NCI-H82 treated with DMSO at 0.1 percent for 48 hours (cell line): ENCODE data around the gene NRXN3.
A peak's percentile ranks its signal among the peaks of the same experiment; 100 is the strongest.

Experiments used
- DNase-seq: peaks from one replicate; lab custom pipeline; 2025; ENCODE audit not compliant: unreplicated experiment; lab: John Stamatoyannopoulos, UW

NRXN3 gene

DNA sequence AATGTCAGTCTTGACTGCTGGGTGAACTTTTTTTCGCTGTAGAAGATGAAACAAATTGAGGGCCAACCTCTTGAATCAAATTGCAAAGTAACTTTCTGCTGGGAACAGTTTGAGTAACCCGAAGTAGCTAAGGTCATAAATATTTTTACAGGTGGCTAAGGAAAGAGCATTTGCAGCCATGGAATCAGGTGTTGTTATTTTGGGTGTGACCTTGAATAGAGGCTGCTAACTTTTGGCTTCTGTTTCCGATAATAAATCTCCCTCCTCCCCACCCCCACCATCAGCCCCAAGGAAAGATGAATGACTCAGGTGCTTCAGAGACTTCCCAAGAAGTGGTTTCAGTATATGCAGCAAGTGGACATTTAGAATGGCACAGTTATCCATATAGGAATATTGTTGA lies 1469.4 kb downstream of the NRXN3 start:
- no peak for DNase-seq

DNA sequence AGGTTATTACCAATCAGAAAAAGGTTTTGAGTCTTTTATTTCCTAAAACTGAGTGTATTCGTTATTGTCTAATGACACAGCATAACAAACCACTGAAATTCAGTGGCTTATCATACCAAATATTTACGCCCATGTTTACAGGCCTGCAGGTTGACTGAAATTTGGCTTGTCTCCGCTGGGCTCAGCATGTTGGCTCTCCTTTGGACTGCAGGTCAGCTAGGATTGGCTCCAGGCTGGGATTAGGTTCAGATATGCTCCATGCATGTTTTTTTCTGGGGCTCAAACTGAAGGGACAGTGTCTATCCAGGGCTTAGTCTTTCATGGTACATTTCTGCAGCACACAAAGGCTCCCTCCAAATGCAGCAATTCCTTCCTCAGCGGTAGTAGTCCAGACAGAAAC lies 1471.2 kb downstream of the NRXN3 start:
- no peak for DNase-seq

DNA sequence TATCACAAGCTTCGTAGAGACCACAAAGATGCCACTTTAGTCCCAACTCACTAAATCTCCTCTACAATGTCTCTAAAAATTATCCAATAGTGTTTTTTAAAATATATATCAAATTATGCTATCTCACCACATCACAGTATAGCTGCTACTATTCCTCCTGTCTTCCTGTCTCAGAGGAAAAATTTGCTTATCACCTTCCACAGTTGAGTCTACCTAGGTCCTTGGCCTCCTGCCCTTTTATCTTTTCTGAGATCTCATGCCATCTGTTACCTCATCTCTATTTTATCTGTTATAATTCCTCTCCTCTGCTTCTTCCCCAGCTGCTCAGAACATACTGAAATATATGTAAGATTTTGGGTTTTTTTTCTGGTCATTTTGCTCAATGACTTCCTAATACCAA lies 1473.0 kb downstream of the NRXN3 start:
- DNase-seq: no peak

DNA sequence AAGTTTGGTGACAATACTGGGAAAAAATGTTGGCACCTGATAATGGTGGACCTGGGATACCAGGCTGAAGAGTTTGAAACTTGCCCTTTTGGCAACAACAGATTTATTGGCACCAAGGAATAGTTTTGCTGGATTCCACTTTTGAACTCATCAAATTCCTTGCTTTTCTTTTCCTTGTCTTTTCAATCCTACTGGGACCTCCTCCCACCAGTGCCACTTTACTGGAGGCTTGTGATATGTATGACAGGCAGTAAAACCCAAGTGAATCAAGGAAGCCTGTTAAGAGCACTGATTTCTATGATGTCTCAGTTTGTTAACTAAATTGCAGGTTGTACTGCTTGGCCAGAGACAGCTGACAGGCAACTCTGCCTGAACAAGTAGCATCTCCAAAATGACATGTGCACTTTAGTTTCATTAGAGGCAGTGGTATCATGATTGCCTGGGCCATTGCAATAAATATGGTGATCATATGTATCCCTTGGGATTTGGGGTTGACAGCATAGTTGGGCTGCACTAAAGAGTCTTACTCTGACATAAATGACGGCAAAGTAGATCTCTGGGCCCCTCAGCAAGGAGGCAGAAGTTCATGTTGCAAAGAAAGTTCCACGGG lies 1475.7 kb downstream of the NRXN3 start:
- DNase-seq: no peak

DNA sequence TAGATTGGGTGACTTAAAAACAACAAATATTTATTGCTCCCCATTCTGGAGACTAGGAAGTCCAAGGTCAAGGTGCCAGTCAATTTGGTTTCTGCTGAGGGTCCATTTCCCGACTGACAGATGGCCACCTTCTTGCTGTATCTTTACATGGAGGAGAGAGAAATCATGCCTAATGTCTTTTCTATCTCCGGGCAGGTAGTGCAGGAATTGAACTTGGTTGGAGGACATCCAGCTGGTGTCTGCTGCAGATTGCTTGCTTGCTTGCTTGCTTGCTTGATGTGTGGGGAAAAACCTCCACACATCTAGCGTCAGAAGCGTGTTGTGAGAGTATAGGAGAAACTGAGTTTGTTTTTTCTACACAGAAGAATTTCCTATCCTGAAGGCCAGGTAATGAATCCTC lies 1479.7 kb downstream of the NRXN3 start:
- DNase-seq: no peak

DNA sequence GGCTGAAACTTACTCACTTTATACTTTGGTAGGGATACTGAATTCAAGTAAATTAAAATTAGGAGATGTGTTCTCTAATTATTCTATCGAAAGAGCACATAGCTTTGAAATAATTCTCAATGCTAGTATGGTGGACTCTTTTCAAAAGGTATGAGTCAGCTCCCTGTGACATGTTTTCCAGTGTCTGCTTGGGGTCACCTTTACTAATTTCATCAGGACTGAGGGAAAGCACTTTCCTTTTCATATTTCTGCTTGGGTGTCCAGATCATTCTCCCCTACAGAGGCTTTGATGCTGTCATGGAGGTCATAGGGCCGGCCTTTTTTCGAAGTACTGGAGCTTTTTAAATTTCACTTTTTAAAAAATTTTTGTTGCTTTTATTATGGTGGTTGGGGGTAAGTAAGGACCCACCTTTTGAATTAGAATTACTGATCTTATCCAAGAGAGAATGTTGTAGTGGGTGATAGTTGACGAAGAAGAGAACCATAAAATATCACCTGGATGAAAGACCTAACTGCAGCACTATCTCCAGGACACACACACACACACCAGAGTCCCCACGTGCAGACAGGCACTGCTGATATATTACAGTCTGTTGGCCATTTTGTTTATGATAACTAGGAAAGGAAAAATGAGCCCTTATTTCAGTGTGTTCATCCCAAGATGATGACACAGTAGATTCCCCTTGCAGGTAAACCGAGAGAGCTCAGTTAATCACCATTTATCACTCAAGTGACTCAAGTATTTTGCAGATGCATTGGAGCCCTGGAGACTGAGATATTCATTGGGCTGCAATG lies 1482.5 kb downstream of the NRXN3 start:
- no peak for DNase-seq

DNA sequence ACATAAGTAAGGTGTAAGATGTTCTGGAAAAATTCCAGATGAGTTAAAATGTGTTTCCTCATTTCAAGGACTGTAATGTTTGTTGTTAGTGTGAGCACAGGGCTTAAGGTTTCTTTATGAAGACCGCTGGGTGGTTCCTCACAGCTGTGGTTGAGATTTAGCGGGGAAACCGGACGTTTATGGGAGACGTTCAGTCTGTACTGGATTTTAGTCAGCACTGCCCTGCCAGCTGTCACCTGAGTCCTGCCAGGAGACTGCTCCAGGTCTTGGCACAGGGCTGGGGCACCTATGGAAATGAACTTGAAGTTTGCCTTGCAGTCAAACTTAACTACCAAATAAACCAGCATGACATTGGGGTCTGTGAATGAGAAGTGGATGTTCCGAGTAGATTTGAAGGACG lies 1485.9 kb downstream of the NRXN3 start:
- DNase-seq: peak; percentile 39

DNA sequence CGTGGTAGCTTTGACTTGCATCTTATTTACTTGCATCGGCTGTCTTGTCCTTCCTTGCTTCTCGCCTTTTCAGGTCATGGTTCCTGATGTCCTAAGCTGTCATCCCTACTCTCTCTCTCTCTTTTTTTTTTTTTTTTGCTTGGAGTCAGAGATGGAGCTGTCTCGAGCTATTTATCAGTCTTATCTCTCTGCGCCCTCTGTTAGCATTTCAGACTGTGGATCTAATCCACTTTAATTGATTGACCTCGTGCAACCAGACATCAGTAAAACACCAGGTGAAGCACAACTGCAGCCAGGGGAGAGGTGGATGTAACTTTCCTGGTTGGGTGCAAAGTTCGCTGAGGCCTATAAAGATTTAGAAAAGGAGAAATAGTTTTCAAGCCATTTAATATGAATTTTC lies 1486.3 kb downstream of the NRXN3 start:
- peak; percentile 43 for DNase-seq

DNA sequence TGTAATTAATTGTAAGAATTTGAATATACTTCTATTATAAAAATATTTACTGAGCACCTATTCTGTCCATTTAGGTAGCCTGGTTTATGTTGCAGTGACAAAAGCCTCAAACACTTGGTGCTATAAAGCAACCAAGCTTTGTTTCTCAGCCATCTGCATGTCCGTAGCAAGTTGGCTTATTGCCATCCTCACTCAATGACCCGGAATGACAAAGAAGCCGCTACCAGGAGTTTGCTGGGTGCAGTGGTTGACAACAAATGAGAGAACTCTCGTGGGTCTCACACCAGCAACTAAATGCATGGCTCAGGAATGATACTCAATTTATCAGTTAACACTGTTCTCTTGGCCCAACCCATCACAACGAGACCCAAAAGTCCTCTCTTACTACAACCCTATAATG lies 1488.0 kb downstream of the NRXN3 start:
- DNase-seq: no peak

DNA sequence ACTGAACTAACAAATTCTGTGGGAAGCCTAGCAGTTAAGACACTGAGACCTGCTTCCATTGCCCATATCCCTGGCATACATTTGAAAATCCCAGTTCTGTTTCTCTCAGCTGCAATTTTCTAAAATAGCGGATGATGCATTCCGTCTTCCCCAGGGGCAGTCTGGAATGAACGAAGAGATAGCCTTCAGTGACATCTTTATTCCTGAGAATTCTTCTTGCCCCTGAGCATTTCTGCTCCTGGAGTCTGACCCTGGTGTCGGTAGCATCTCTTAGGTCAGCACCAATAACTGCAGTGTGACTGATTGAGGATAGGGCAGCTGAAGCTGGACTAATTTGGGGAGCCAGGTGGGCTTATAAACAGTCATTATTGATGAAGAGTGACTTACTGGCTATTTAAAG lies 1488.6 kb downstream of the NRXN3 start:
- no peak for DNase-seq

DNA sequence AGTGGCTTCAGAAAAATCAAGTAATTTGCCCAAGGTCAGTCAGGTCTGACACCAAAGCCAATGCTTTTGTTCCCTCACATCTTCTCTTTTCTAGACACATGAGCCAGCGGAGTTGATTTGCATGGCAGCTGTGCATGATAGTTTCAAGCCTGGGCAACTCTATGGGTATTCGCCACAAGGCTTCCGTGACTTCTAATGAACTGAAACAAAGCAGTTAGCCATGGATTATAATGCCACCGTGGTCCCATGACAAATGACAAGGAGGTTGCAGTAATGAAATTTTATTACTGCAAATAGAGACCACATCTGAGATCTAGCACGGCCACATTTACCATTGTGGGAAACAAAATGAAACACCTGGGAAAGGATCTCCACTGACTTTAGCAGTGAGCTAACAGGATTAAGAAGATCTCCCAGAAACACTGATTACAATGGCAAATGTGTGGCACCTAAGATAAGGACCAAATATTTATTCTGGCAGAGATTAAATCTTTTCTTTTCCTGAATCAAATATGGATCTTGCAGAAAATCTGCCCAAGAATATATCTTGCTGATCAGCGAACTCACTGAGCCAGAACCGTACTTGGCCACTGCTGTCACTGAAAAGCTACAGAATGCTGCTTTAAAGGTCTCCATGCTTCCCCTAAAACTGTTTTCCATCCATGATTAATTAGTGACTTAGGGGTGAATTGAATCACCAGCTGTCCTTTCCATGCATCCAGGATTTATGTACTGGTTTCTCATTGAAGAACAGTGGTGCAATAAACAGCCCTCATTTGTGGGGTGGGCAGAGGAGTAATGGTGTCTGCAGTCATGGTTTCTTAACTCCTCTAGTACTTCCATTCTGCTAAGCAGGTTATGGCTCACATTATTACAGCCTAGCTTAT lies 1490.1 kb downstream of the NRXN3 start:
- peak; percentile 56 for DNase-seq

DNA sequence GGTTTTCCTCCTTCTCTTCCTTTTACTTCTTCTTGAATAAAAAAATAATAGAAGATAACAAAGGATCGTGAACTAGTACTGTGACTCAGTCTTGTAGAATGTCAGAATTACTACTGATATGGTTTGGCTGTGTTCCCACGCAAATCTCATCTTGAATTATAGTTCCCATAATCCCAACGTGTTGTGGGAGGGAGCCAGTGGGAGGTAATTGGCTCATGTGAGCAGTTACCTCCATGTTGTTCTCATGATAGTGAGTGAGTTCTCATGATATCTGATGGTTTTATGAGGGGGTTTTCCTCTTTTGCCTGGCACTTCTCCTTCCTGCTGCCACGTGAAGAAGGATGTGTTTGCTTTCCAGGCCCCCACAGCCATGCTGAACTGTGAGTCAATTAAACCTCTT lies 1491.6 kb downstream of the NRXN3 start:
- no peak for DNase-seq

DNA sequence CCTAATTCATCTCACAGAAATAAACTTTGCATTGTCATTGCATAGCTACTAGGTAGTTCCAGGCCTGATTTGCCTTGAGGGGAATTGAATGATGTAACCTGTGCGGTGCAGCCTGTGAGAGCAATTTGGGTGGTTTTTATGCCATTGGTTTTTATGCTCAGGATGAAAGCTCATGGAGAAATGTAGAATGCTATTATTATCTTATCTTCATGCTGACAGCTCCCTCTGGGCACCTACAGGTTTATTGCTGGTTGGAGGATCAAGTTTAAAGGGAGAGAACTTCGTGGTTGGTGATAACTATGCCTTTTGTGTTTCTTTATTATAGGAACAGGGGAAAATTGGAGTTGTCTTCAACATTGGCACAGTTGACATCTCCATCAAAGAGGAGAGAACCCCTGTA lies 1493.3 kb downstream of the NRXN3 start:
- no peak for DNase-seq

DNA sequence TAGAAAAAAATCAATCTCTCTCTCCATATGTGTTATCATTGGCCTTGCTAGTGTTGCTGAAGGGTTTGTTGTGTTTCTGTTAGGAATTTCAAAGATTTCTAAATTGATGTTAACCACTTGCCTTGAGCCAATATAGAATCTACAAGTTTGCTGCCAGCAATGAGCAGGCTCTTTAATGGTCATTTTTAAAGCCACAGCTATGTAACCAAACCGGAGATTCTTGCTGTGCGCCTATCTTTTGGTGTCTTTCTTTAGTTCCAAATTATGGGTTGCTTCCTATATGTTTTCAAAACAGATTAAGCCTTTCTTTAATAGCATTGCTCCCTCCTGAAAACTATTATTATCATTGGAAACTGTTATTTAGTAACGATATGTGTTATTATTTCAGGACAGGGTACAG lies 1495.4 kb downstream of the NRXN3 start:
- DNase-seq: no peak

DNA sequence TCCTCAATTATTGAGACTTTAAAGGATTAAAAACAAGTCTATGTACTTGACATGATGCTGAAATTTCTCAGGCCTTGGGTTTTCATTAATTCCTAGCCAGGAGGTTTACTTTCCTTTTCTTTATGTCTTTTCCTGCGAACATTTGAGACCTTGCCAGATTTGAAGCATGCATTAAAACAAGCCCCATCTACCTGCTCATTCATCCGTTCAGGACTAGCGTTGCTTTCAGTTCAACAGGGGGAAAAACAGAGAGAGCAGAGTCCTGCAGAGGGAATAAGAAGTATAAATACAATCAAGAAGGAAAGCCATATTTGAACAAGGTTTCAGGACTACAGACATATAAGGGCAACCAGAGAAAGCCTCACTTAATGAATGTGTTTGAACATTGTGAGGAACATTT lies 1498.8 kb downstream of the NRXN3 start:
- DNase-seq: no peak

DNA sequence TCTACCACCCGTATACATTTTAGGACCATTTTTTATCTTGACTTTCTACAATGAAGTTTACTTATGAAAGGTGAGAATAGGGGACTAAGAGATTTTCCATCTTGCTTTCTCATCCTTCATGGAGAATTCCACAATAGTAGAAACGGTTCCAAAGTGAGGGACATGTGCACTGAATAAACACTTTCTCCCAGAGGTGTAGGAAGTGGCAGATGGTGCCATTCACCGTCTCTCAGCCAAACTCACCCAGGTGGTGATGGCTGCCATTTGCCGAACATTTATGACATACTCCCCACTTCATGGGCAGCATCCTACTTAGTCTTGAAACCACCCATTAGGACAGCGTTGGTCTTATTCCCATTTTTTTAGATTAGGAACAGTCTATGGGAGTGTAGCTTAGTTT lies 1500.6 kb downstream of the NRXN3 start:
- no peak for DNase-seq

DNA sequence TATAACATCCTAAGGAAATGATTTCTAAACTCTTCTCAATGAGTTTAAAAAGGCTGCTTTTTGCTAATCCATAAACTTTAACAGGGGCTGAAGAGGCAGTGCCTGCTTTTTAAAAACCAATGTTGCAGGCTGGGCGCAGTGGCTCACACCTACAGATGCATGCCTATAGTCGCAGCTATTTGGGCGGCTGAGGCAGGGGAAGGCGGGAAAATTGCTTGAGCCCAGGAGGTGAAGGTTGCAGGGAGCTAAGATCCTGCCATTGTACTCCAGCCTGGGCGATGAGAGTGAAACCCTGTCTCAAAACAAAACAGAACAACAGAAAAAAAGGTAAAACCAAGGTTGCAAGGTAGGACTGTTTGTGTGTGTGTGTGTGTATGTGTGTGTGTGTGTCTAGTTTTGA lies 1509.9 kb downstream of the NRXN3 start:
- no peak for DNase-seq

DNA sequence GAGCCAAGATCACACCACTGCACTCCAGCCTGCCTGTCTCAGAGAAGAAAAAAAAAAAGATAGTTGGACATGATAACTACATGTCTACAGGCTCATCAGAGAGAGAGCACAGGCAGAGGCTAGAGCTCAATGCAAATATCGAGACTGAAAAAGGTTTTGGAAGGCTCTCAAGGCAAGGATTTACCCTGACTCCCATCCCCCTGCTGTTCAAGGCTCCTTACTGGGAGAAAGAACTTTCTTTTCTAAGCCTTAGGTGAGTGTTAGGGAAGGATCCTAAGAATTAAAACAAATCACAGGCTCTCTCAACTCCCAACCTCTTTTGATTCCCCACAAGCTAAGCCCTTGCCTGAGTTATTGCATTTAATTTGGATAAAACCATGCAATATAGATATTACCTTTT lies 1516.0 kb downstream of the NRXN3 start:
- no peak for DNase-seq

DNA sequence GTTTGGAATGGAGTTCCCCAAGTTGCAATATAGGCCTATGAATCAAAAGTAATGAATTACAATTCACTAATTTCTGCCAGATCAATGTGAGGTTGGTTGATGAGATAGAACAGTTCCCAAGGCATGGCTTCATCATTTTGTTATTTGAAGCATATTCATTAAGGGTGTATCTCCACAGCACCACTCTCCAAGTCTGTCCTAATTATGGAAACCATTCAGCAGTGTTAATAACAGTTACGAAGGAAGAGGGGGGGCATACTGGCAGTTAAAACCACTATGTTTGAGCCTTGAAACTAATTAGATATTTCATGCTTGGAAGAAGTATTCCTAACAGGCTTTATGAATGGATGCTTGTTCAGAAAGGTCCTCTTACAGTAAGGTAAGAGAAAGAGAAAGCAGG lies 1520.8 kb downstream of the NRXN3 start:
- no peak for DNase-seq

DNA sequence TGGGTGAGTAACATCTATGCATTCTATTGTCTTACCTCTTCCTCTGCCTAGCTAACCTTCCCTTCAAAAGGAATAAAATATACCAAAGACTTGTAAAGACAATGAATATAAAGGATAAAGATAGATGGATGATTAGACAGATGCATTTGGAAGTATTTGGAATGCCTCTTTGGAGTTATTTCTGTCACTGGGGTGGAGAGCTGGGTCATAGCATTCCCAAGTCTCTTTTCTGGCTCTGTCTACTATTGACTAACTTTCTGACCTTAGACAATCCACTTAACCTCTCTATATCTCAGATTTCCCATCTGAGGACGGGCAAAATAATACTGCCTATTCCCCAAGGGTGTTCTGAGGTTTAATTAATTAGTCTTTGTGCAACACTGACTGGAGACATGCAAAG lies 1523.8 kb downstream of the NRXN3 start:
- DNase-seq: peak; percentile 5

DNA sequence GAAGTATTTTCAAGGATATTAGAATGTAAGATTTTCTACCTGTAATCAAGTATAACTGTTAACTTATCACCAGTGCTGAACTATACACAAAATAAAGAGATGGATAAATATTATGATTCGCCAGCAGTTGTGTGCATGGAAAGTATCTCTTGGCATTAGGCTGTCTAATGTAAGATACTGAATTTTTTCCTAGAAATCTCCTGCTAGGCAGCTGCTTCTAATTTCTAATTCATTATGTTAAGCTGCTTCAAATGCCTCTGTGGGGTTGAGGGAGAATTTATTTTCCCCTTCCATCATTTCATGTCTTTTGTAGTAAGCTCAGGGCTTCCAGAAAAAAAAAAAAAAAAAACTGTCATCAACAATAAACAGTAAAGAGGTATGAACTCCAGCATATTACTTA lies 1525.1 kb downstream of the NRXN3 start:
- DNase-seq: no peak

DNA sequence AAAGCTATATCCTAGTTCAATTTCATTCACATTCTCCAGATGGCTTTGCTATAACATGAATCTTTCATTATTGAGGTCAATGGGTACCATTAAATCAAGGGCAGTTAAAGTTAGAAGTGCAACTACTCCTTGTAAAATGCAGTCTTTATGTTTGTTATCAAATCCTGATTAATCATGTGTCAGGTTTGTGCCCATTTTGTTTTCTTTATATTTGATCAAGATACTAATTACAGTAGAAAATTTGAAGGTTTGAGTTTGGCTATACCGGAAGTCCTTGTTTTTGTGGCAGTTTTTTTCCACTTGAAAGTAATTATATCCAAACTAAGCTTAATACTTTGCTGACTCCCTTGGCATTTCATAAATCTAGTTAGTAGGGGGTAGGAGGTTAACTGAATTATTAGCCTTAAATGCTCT lies 1528.1 kb downstream of the NRXN3 start:
- no peak for DNase-seq
